Dermis microvascular lymphatic vessel endothelial cell (primary cell): ENCODE data around the gene PSMA1. TPM values are rescaled to one million over a fixed set of nuclear protein-coding genes. Genes with fewer than 3 reads are reported as not detected.
A peak's percentile ranks its signal among the peaks of the same experiment; 100 is the strongest.
"Not testable (repeated sequence)": the region's sequence is repeated elsewhere in the genome, so short reads cannot be mapped to it uniquely, and the experiment has no call there.

Source experiments
- DNase-seq, 2 donors: peaks; one replicate each; pipeline versions ENCODE4 v3.0.0 to v3.0.0-alpha.2; 2010; ENCODE audit warnings: low read depth in 2 of 2
- total RNA-seq: library from RNA; depleted of rRNA; stranded (reverse); fragments of >200 nt; gene quantifications from 2 replicates; pipeline ENCODE4 v1.2.1, GENCODE V29; 2014

Gene PSMA1
- total RNA-seq, 1 donor from 2014 or later: 199 TPM

DNA sequence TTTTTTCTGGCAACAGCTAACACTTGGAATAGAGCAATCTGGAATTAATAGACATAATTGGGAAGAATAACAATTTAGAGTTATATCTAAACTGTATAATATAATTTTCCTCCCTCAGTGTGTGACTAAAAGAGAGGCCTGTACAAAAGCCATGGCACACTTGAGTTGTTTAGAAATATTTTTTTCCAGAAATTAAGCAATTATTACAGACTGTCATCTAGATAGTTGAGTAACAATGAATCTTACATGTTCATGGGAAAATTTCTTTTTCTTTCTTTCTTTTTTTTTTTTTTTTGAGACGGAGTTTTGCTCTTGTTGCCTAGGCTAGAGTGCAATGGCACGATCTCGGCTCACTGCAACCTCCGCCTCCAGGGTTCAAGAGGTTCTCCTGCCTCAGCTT is 15.0 kb upstream of the PSMA1 start:
- not testable (repeated sequence) for DNase-seq

- no peak for DNase-seq
Observed at GRCh38 chr11:14529951-14530350, 9.8 kb upstream of the PSMA1 start.

- no peak for DNase-seq
Observed at GRCh38 chr11:14529321-14529720, 9.1 kb upstream of the PSMA1 start.

DNA sequence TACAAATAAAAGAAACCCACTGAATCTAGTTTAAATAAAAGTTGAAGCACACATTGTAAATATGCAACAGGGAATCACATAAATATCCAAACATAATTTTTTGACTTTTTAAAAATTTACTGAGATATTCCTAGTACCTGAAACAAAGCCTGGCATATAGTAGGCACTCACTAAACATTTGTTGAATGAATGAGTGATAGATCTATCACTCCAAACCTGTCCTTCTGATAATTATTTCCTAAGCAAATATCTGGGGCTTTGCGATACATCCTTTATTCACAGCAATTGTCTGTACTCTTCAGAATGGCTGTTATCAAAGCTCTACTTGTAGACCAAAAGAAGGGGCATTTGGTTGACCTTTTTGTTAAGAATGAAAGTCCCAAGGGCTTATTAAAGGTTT is 2.6 kb upstream of the PSMA1 start:
- no peak for DNase-seq

DNA sequence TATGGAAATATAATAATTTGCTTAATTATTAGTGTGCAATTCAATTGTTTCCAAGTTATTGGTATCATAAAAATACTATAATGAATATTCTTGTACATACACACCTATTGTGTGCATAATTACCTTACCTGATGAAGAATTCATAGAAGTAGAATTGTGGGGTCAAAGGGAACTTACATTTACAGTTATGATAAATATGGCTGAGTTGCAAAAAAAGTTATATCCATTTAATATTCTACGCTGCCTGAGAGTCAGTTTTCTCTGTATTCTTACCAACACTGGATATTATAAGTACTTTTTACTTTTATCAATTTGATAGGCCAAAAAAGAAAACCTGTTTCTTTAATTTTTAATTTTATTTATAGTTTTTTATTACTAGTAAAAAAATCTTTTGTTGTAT is 2.1 kb upstream of the PSMA1 start:
- no peak for DNase-seq

DNA sequence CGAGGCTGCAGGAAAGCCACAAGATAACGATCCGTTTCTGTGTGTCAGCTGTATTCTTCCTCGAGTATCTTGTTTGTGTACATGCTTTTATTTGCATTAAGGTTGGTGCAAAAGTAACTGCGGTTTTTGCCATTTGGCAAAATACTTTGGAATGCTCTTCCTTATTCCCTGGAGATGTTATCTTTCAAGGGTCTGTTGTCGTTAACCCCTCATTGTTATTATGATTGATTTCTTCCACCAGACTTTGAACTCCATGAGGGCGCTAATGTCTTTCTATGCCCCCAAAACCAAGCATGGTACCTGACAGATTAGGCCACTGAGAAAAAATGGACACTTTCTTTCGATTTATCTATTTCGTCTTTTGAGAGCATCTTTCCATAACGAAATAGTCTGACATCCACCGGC is 563 bp upstream of the PSMA1 start:
- no peak for DNase-seq

- DNase-seq: peak; percentile 24 to 63
Observed at GRCh38 chr11:14519597-14519916, 629 bp downstream of the PSMA1 start.

DNA sequence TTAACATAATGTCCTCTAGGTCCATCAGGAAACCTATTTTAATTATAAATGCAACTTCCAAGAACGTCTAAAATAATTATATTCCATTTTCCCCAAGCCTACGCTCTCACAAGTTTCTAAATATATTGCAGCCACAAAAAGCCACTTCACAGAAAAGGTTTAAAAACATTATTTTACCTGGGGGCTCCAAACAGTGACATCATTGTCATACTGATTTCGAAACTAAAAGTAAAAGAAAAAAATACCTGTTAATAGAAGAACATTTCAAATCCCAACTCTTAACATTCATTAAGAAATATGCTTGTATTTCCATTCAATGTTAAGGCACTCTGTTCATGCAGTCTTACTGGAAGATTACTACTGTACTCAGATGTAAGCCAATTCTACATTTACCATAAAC is 1.4 kb downstream of the PSMA1 start:
- no peak for DNase-seq

DNA sequence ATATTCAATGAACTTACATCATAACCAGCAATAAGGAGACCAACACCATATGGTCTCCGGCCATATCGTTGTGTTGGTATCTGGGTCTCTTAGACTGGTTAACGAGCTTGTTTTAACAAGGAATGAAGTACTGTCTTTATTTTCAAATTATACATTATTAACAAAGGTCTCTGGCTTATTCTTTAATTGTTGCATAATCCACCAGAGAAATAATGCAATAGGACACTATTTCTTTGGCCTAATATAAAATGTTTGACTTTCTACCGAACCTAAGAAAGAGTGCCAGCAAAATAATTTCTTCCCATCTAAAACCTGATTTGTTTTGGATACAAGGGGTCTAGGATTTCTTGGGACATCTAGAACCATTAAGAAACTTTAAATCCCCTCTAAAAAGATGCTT is 6.4 kb downstream of the PSMA1 start:
- DNase-seq: no peak

GRCh38 chr11:14506532-14506931 is 13.7 kb downstream of the PSMA1 start:
- no peak for DNase-seq

- no peak for DNase-seq
Observed at GRCh38 chr11:14503023-14503422, 17.2 kb downstream of the PSMA1 start.

DNA sequence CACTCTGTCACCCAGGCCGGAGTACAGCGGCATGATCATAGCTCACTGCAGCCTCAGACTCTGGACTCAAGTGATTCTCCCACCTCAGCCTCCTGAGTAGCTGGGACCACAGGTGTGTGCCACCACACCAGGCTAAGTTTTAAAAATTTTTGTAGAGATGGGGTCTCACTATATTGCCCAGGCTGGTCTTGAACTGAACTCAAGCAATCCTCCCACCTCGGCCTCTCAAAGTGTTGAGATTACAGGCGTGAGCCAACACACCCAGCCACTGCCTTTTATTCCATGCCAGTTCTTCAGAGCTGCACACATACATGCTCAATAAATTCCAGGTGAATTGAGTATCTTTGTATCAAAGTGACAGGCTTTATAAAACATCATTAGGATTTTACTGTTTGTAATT is 18.1 kb downstream of the PSMA1 start:
- no peak for DNase-seq

DNA sequence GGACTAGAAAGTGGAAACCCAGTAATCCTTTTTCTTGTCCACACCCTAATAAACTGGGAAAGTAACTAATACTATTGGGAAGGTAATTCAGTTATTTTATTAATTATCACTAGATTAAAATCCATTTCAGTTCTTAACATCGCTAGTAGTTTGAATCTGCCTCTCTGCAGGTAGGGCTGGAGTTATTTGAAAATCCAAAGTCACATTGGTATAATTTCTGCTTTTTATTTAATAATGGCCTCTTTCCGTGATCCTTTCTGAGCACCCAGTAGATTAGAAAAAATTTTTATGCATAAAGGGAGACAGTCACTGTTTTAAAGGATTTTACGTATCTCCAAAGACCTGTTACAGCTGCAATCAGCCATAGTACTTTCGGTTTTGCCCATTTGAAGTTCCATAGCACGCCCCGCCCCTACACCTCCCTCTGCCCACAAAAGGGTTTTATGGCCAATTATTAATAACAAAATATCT is 20.0 kb downstream of the PSMA1 start:
- peak; percentile 41 to 69 for DNase-seq

GRCh38 chr11:14499560-14500180 is 20.5 kb downstream of the PSMA1 start, which contains the start of gene COPB1:
COPB1 (minus strand) TSS chr11:14499811; CDS start chr11:14498928, 883 bp downstream.
- peak; percentile 90 to 97 for DNase-seq

- DNase-seq: peak; percentile 7 to 55
Observed at GRCh38 chr11:14499178-14499559, 21.0 kb downstream of the PSMA1 start.

DNA sequence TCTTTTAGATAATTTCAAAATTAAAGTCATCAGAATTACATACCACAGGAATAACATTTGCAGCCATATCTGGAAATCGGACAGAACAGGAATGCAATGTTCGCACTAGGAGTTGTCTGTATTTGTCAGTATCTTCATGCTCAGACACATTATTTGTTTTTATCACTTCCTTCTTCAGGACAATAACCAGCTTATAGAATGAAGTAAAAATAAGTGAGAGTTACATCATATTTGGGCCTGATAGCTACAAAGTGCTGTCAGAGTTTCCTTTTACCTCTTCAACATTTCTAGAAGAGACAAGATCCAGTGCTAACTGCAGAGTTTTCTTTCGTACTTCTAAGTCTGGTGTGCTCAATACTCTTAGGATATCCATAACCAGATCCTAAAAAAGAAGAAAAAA is 39.5 kb downstream of the PSMA1 start:
- DNase-seq: no peak

- no peak for DNase-seq
Observed at GRCh38 chr11:14471127-14471526, 49.1 kb downstream of the PSMA1 start.

GRCh38 chr11:14463623-14464022 is 56.6 kb downstream of the PSMA1 start:
- DNase-seq: no peak

GRCh38 chr11:14460147-14460546 is 60.0 kb downstream of the PSMA1 start:
- no peak for DNase-seq

DNA sequence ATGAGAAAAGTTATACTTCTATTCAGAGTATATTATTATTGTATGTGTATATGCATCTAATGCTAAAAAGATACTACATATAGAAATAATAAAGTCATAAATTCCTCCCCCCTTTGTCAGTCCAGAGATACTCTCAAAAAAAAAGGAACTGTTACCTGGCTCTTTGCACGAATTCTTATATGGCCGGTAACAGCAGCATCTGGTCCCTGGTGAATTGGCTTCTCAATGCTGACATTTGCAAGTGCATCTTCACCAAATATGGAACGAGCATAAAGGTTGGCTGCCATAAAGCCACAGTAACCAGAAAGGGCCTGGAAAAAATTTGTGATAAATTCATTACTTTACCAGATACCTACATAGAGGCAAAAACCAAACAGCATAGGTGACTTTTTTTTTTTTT is 61.8 kb downstream of the PSMA1 start:
- DNase-seq: no peak

- no peak for DNase-seq
Observed at GRCh38 chr11:14455648-14456430, 64.3 kb downstream of the PSMA1 start.
